HEK293T (cell line): Measurements from ENCODE around the gene TDRD1.

Experiments used
- BHLHE40 ChIP-seq: fragments of 450-650 bp; IDR thresholded peaks from 2 replicates; pipeline ENCODE4 v1.6.1; 2016; ENCODE audit warnings: mild to moderate bottlenecking, moderate library complexity, borderline replicate concordance
- ZNF384 ChIP-seq: fragments of 450-650 bp; IDR thresholded peaks from 2 replicates; pipeline ENCODE4 v1.6.1; 2016

DNA sequence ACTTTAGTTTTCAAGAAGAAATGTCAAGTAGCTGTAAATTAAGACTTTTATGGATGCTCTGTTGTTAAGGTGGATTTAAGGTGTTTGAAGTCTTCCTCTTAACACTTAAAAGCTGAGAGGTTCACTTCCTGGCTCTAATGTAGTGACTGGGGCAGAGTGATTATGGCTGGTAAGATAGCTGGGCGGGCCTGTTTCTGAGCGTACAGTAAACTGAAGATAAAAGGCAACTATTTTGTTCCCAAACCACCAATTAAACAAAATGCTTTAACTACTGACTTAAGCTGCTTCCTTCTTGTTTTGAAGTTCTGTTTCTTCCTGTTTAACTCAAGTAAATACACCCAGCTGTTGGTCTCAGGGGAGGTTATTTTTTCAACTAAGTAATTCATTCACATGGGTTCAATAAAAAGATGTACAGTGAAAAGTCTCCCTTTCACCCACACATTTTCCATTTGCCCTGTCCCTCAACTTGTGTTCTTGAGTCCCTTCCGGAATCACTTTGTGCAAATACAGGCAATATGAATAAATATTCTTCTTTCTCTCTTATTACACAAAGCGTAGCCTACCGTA, 79.2 kb downstream of the TDRD1 start:
- TF ChIP-seq BHLHE40 (no peak), ZNF384 (no peak)
